ENCODE results near the gene AADAT. TPM values are rescaled to one million over a fixed set of nuclear protein-coding genes. Genes with fewer than 3 reads are reported as not detected.

Gene AADAT
- total and polyA plus RNA-seq, 2 of the 8 experiments (the other 6 are each of a cell fraction or from before 2014, with no cell fraction given): 6.1 to 7.7 TPM

DNA sequence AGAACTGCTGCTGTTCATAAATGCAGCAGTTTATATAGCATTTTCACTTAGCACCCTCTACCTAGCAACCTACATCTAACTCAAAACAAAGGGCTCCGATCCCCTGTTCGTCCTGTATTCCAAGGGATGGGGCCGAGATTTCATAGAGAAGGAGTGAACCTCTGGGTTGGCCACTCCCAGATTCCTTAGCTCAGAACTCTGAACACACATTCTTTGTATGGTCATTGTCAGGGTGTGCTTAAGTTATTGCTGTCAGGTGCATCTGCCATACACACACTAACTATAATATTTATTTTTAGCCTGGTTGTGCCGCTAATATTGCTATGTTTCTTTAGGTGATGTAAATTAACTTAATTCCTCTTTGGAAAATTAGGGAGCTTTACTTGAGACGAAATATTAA lies 47.7 kb upstream of the AADAT start:
- no peak overlapping the region for H3K4me3 ChIP-seq (ENCODE audit: extremely low read depth in 1 of 4, insufficient read depth in 2 of 4, low read depth in 3 of 4, low read length in 4 of 4)
- POLR2A ChIA-PET (ENCODE audit: partially characterized antibody): no interaction called here
- H3K9ac ChIP-seq (replicated peaks in 1 of 4; ENCODE audit: extremely low read depth in 1 of 4, low read depth in 3 of 4, low read length in 3 of 4): no peak overlapping the region
- H2BK15ac ChIP-seq (ENCODE audit: low read length): no peak overlapping the region
- H3K9me3 ChIP-seq (ENCODE audit: insufficient read depth in 2 of 2, low read depth in 1 of 2, low read length in 1 of 2): peaks cover 7 to 24% of the 10 kb centered on the region in 2 experiments
- no peak overlapping the region for H2AK5ac ChIP-seq (ENCODE audit: low read depth, low read length)
- no peak overlapping the region for H3K56ac ChIP-seq (replicated peaks; ENCODE audit: insufficient read length, low read depth, low read length)
- no peak overlapping the region for H3K27ac ChIP-seq (ENCODE audit: low read depth, low read length)
- TF ChIP-seq CREB1 (IDR thresholded peaks at IDR 0.05): no peak
- no peak for TF ChIP-seq SIX5 (IDR thresholded peaks at IDR 0.05; ENCODE audit: low read depth, low read length)
- TF ChIP-seq JUND (IDR thresholded peaks at IDR 0.05; ENCODE audit: low read length): no peak
- H4K8ac ChIP-seq (ENCODE audit: extremely low read depth, insufficient read depth, low read length): no peak overlapping the region
- H3K4ac ChIP-seq (replicated peaks; ENCODE audit: insufficient read length, low read depth, low read length): no peak overlapping the region
- no peak overlapping the region for H2BK12ac ChIP-seq (ENCODE audit: low read depth, low read length)
- H4K5ac ChIP-seq (ENCODE audit: insufficient read length, low read depth, low read length): no peak overlapping the region
- no peak overlapping the region for H2BK5ac ChIP-seq (ENCODE audit: low read depth, low read length)
- FAIRE-seq (no peak), DNase-seq (ENCODE audit: low read depth in 1 of 2, low spot score in 2 of 2) (no peak)
- H3K14ac ChIP-seq (ENCODE audit: insufficient read length): no peak overlapping the region
- no peak overlapping the region for H2BK120ac ChIP-seq (replicated peaks; ENCODE audit: low read depth, low read length)
- H3K4me1 ChIP-seq (replicated peaks in 1 of 4; ENCODE audit: control insufficient read depth in 3 of 4, insufficient read depth in 4 of 4, low read length in 3 of 4): no peaks in the 10 kb centered on the region; a peak in 1 of 7 replicates
- no peak overlapping the region for H3K18ac ChIP-seq (ENCODE audit: extremely low read depth, low read length)
- H2AFZ ChIP-seq (ENCODE audit: low read length): no peak overlapping the region
- CTCF ChIA-PET (ENCODE audit: partially characterized antibody): interaction anchor here (0.6 to 2.8 kb wide), 9 partner anchors 9 to 251 kb away, joined by 3 to 26 read pairs (median 4); no protein-coding TSS in a partner anchor
- H3K79me1 ChIP-seq (ENCODE audit: low read depth, low read length): no peaks in the 10 kb centered on the region
- H3K27me3 ChIP-seq (replicated peaks in 1 of 4; ENCODE audit: control insufficient read depth in 3 of 4, extremely low read depth in 1 of 4, insufficient read depth in 3 of 4, low read length in 3 of 4): no peaks in the 10 kb centered on the region
- no peaks in the 10 kb centered on the region for H4K20me1 ChIP-seq (replicated peaks in 1 of 2; ENCODE audit: control insufficient read depth in 1 of 2, insufficient read depth in 2 of 2, low read length in 2 of 2)
- no peak overlapping the region for H4K91ac ChIP-seq (replicated peaks; ENCODE audit: insufficient read length, low read length)
- no peak overlapping the region for H2BK20ac ChIP-seq (ENCODE audit: low read length)
- no peak overlapping the region for H3K4me2 ChIP-seq (ENCODE audit: insufficient read depth in 1 of 2, low read depth in 2 of 2, low read length in 2 of 2)
- 71% methylated on average over 5 of the region's 5 CpGs; no CpG with 5 or more reads in 1 of the 2 experiments for WGBS, 2 experiments (ENCODE audit: extremely low coverage in 1 of 2, insufficient coverage in 1 of 2, insufficient read length in 1 of 2, insufficient replicate concordance in 2 of 2, low coverage in 1 of 2, low lambda C conversion rate in 2 of 2, missing lambda C conversion rate in 1 of 2)
- no peak overlapping the region for H3K23ac ChIP-seq (ENCODE audit: insufficient read length)
- H3K23me2 ChIP-seq (ENCODE audit: low read depth, low read length): no peaks in the 10 kb centered on the region; the same call in 1 of the 2 replicates
- no peaks in the 10 kb centered on the region for H3K79me2 ChIP-seq (ENCODE audit: control insufficient read depth in 1 of 2, insufficient read depth in 2 of 2, low read length in 2 of 2)
- H3K36me3 ChIP-seq (ENCODE audit: control insufficient read depth in 2 of 4, insufficient read depth in 4 of 4, low read length in 3 of 4): no peaks in the 10 kb centered on the region

All from H1 (cell line).